ENCODE data around the gene PAPPA2. TPM values are rescaled to one million over a fixed set of nuclear protein-coding genes. Genes with fewer than 3 reads are reported as not detected.
"Not testable (repeated sequence)": the region's sequence is repeated elsewhere in the genome, so short reads cannot be mapped to it uniquely, and the experiment has no call there.

PAPPA2 gene
- total RNA-seq = 1 to 10 TPM; 1.2 to 3.9 (median 2.6) TPM

GRCh38 chr1:176462674-176463378 lies at the start of gene PAPPA2:
PAPPA2 (plus strand) TSS chr1:176463175; CDS start chr1:176556323, 93,148 bp downstream.
- no peaks in the 10 kb centered on the region for H3K4me1 ChIP-seq
- TF ChIP-seq POLR2AphosphoS5 (IDR thresholded peaks at IDR 0.05) (no peak), CTCF (IDR thresholded peaks at IDR 0.05) (no peak), POLR2A (IDR thresholded peaks at IDR 0.05) (no peak)
- H3K4me3 ChIP-seq = no peak within 1 kb of the TSS
- peaks cover 0 to 10% of the 10 kb centered on the region in 2 donors for H3K9me3 ChIP-seq
- H3K27ac ChIP-seq = no peak within 1 kb of the TSS
- no peak for DNase-seq (ENCODE audit: low spot score in 2 of 2)
- no peaks in the 10 kb centered on the region for H3K27me3 ChIP-seq
- intact Hi-C loops (cut with DNase I; ENCODE audit: low total_unique reads) = no loop called here
- no peaks in the 10 kb centered on the region for H3K36me3 ChIP-seq

GRCh38 chr1:176416777-176417176 lies 46.2 kb upstream of the PAPPA2 start:
- DNase-seq (ENCODE audit: low spot score in 2 of 2) = no peak
- no peaks in the 10 kb centered on the region for H3K9me3 ChIP-seq
- no peak for TF ChIP-seq CTCF (IDR thresholded peaks at IDR 0.05)
- no peak for TF ChIP-seq POLR2A (IDR thresholded peaks at IDR 0.05)
- no peak for TF ChIP-seq POLR2AphosphoS5 (IDR thresholded peaks at IDR 0.05)
- intact Hi-C loops (cut with DNase I; ENCODE audit: low total_unique reads) = no loop called here
- H3K4me3 ChIP-seq = no peak overlapping the region
- H3K36me3 ChIP-seq = no peaks in the 10 kb centered on the region
- no peaks in the 10 kb centered on the region for H3K27me3 ChIP-seq
- no peaks in the 10 kb centered on the region for H3K4me1 ChIP-seq
- H3K27ac ChIP-seq = no peak overlapping the region

GRCh38 chr1:176419608-176420007 lies 43.4 kb upstream of the PAPPA2 start:
- DNase-seq (ENCODE audit: low spot score in 2 of 2); H3K27ac ChIP-seq; H3K4me1 ChIP-seq; intact Hi-C loops (cut with DNase I; ENCODE audit: low total_unique reads); H3K36me3 ChIP-seq; H3K27me3 ChIP-seq; H3K9me3 ChIP-seq; H3K4me3 ChIP-seq: not testable (repeated sequence)

- Histone ChIP-seq H3K9me3 (no peaks in the 10 kb centered on the region), H3K4me1 (no peaks in the 10 kb centered on the region), H3K4me3 (no peak overlapping the region), H3K27ac (no peak overlapping the region), H3K36me3 (no peaks in the 10 kb centered on the region), H3K27me3 (no peaks in the 10 kb centered on the region)
- TF ChIP-seq POLR2A (IDR thresholded peaks at IDR 0.05) (no peak), CTCF (IDR thresholded peaks at IDR 0.05) (no peak), POLR2AphosphoS5 (IDR thresholded peaks at IDR 0.05) (no peak)
- intact Hi-C loops (cut with DNase I; ENCODE audit: low total_unique reads) = no loop called here
- no peak for DNase-seq (ENCODE audit: low spot score in 2 of 2)
Observed at GRCh38 chr1:176434234-176434633, 28.7 kb upstream of the PAPPA2 start.

- H3K4me1 ChIP-seq = no peaks in the 10 kb centered on the region
- intact Hi-C loops (cut with DNase I; ENCODE audit: low total_unique reads) = no loop called here
- H3K36me3 ChIP-seq = no peaks in the 10 kb centered on the region
- DNase-seq (ENCODE audit: low spot score in 2 of 2) = no peak
- H3K9me3 ChIP-seq = no peaks in the 10 kb centered on the region
- no peak overlapping the region for H3K27ac ChIP-seq
- H3K27me3 ChIP-seq = no peaks in the 10 kb centered on the region
- TF ChIP-seq CTCF (IDR thresholded peaks at IDR 0.05) (no peak), POLR2A (IDR thresholded peaks at IDR 0.05) (no peak), POLR2AphosphoS5 (IDR thresholded peaks at IDR 0.05) (no peak)
- H3K4me3 ChIP-seq = no peak overlapping the region
Observed at GRCh38 chr1:176436251-176436650, 26.7 kb upstream of the PAPPA2 start.

Data from breast epithelium (tissue), 4 donors.